SIG-M5 treated with dmso at 0.1 percent for 504 hours (cell line): Measurements from ENCODE around the gene PLCB1.

ENCODE experiments used
- DNase-seq: peaks from one replicate; lab custom pipeline; 2025; ENCODE audit not compliant: unreplicated experiment; lab: John Stamatoyannopoulos, UW

PLCB1 gene

DNA sequence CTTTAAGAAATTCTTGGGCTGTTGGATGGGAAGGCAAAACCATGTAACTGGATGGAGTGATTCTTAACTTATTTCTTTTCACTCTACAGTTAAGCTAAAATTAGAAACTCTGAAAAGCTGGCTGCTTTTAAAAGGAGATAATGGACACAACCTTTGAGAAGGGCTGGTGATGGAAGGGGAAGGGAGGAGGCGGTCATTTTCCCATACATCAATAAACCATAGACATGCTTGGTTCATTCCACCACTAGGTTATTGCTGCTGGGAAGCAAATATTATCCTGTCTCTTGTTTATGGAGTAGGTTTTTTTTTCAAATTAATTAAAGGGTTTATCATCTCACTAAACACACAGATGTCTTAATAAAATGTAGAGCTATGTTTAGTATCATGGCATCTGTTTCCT, 76.2 kb downstream of the PLCB1 start:
- DNase-seq, result no peak

DNA sequence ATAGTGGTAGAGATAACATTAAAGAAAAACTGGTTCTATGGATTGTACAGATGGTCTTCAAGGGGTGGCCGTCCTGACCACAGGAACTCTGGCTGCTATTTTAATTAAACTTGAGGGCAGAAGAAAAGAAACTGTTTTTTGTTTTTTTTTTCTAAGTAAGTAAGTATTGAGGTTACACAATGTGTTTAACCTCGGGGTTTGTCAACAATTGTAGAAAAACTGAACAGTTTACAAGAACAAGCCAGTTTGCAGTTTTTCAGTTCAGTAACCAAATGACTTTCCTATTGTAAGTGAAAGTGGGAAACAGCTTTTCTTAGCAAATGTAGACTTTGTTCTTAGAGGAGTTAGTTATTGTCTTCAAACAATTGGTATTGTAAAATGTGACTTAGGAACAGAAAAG, 77.0 kb downstream of the PLCB1 start:
- no peak for DNase-seq

DNA sequence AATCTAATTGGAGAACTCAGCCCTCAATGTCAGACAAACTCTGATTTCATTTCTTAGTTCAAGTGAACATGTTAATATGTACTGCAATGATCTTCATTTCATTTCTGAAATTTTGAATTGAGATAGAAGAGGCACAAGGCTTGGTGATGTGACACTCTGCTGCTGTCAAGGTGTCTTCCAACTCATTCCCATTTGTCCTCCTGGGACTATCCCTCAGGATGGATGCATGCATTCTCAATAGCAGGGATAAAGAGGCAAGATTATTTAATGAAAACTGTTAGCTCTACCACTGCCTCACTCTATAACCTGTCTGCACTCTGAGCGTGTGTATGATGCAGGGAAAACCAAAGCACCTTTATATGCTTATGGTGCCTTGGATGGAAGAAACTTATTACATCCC, 78.7 kb downstream of the PLCB1 start:
- DNase-seq, result no peak

DNA sequence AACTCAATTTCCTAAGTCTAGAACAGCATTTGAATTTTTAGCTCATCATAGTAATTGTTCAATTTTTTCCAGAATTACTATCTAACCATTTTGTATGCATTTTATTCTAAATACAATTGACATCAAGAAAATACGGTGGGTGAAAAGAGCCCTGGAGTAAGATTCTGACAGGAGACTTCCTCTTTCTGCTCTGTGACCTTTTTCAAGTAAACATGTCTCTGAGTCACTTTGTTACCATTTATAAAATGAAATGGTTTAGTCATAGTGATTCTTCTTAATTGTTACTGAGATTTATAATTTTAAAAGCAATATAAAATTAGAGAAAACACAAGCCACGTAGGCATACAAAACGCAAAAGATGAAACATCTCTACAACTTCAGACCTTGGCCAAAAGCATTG, 80.2 kb downstream of the PLCB1 start:
- DNase-seq, result no peak

DNA sequence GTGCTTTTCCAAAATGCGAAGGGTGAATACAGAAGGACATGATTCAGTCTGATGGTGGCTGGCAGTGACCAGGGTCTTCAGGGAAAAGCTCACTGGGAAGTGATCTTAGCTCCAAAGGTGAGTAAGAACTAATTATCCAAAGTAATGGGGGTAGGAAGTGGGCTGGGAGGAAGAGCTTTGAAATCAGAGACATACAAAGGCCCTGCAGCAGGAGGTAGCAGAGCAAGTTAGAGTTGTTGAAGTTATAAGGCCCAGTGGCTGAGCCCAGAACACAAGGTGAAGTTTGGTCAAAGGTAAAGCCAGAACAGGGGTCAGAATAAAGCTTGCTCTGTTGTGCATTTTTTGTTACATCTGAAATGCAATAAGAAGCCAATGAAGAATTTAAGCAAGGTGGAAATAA, 81.2 kb downstream of the PLCB1 start:
- no peak for DNase-seq

DNA sequence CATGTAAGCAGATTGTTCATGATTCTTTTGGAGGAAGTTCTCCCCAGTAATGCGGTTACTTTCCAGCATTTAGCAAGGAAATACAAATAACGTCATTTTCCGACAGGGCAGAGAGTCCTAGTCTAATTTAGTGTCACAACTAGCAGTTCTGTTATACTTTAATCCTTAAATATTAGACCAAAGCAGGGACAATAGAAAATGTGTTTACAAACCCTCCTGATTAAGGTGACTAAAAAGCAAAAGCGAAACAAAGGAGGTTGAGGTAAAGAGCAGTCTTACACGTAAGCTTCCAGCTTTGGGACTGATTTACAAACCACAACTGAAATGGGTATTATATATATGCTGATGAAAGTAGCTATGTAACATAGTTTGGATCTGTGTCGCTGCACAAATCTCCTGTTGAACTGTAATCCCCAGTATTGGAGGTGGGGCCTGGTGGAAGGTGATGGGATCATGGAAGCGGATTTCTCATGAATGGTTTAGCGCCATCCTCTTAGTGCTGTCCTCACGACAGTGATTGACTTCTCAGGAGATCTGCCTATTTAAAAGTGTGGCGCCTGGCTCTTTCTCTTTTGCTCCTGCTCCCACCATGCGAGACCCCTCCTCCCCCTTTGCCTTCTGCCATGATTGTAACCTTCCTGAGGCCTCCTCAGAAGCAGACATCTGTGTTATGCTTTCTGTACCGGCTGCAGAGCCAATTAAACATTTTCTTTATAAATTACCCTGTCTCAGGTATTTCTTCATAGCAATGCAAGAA, 81.9 kb downstream of the PLCB1 start:
- no peak for DNase-seq

DNA sequence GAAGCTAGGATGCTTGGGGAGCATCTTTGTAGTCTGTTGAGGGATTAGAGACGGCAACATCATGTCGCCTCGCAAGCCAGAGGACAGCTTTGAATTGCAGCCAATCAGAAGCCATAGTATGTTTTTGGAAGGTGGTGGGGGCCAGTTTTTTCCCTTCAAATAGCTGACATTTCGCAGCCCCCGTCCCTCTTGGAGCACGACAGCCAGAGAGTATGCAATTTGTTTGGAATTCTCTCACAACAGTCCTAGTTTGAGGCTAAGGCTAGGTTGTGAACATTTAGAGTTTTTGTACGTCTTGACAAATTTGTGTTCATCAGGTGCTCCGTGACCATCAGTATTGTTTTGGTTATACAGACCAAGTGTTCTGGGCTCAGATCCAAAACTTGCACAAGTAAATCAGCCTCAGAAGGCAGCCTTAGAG, 83.3 kb downstream of the PLCB1 start:
- no peak for DNase-seq

DNA sequence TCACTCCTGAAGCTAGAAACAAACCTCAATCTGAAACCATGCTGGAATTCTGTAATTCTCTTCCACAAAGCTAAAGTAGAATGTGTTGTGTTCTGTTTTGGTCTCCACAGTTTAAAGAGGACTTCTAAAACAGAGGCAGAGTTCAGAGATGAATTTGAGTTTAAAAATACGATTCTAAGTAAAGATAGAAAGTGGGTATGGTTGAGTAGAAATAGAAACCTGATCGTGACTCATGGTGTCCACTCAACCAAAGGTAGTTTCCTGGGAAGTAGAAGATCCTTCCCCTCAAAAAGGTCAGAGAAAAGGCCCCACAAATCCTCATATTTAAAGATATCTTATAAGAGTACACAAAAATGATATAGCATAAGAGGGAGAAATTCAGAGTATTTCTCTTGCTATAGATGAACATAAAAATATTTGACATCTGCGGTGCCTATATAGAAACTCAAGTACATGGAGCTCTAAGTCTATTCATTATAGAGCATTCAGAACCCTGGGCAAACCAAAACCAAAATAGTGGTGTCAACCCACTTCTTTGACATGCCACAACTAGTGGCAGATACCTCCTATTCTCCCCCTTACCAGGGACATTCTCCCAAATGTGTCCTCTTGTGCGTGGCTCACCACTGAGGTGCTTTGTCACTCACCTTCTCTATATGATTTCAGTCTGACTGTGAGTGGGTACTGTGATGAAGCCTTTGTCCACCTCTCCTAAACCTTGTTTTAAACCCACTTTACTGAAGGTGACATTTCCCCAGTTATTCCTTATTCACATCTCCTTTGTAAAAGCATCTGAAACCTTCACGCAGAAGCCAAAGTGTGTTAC, 84.5 kb downstream of the PLCB1 start:
- no peak for DNase-seq

DNA sequence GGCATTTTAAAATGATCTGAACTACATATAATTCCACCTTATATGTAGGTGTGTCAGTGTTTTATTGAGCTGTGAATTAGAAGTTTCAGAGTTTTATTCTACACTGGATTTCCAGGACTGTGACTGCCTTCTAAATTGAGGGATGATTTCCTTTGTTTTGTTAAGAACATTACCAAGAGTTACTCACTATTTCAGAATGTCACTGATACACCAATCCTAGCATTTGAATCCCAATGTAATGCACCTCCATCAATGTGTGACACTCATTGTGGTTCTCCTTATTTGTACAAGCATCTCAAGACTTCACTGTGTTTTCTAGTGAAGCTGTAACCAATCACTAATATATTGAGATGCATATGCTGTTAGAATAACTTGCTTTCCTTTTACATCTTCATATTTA, 86.8 kb downstream of the PLCB1 start:
- no peak for DNase-seq

DNA sequence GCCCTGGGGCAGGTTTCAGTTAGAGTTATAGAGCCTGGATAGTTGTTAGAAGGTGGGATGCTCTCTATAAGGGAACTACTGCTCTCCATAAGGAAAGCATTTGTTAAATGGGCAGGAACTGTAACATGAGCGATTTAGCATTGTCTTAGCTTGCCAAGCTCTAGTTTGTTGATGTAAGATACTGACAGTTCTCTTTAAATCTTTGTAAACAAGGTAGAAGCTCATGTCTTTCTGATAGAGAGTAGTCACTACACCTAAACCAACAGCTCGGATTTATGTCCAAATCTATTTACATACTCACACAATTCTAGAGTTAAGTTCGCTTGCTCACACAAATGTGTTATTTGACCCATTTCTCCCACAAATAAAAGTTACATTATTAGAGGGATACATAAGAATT, 87.3 kb downstream of the PLCB1 start:
- DNase-seq, result no peak

DNA sequence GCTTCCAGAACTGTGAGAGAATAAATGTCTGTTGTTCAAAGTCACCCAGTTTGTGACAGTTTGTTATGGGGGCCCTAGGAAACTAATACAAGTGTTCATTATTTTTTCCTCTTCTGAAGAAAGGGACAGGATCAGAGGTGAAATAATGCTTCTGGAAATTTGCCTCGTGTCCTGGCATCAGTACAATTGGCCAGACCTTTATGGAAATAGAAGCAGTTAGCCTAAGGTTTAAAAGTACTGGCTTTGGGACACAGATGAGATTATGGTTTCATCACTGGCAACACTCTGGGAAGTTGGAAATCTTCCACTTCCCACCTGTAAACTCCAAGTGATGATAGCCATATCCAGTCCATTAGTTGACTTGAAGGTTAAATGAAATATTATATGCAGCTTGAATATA, 88.7 kb downstream of the PLCB1 start:
- no peak for DNase-seq

DNA sequence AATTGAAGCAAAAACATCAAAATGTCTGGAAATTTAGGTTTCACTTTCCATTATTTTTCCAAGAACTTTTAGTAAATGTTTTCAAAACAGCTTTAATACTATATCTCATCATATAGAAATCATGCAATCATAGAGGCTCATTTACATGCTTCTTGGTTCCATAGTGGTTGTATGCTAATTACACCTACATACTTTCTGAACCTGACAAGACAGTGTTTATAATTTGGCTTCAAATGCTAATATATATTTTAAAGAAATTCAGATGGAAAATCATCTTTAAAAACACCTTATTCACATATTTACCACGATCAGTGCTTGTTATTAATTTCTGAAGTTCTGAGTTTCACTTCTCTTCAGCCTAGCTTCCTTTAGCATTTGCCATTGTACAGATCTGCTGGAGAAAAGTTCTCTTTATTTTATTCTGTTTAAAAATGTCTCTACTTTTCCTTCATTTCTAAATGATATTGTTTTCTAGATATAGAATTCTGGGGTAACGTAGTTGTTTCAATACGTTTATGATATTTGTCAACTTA, 89.9 kb downstream of the PLCB1 start:
- no peak for DNase-seq

DNA sequence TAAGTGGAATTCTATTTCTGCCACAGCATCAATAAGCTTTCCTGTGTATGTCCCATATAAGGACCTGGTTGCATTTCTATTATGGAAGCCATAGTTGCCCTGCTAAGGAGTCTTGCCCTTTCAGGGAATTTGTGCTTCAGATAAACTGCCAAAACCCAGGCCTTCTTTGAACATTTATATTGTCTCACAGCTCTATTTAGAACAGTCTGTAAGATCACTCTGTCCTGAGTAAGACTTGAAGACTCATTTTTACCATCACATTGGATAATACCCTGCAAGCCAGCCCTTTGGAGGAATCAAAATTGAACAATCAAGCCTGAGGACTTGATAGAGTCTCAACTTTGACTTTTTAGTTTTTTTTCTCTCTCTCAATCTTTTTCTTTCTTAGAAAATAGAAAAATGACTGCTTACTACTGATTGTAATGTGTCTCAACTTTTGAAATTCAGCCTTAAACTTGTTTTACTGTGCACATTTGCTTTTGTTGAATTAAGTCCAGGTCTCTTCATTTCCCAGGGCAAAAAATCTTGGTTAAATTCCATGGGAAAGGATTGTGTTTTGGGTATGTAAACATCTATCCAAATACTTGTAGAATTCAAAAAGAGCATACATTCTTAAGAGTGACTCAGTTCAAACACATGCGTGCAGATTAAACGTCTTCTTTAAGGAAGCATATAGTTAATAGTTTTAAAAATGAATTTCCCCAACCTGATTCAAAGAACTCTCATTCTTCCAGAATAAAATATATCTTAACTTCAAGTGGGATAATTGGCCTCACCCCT, 91.2 kb downstream of the PLCB1 start:
- no peak for DNase-seq

DNA sequence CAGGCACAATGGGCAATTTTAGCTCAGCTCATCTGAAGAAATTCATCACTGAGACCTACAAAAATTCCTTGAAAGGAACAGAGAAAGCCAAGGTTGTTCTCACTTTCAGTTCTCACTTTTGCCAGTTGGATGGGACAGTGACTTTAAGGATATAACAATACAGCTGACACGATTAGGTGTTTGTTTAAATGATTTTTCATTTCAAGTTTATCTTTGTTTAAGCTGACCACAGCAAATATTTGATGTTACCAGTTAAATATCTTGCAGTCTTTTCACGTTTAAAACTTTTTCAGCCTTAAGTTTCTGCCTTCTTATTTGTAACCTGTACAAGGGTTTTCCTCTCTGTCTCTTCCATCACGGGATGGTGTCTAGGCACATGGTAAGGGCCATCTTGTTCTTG, 93.6 kb downstream of the PLCB1 start:
- DNase-seq, result no peak

DNA sequence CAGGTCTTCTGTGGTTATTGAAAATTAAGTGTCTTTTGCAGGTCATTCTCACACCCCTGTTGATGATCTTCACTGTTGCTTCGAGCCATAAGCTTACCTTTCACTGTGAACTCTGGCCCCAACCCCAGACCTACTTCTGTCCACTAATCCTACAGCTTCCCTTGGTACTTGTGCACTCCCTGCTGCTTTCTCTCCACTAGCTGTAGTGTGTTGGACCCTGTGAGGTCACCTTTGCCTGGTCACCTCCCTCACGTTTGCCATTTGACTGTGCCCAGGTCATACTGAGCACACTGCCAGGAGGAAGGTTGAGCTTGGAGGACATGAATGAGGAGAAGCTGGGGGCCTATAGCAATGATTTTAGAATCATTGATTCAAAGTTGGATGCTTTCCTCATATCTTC, 94.0 kb downstream of the PLCB1 start:
- DNase-seq, result no peak

DNA sequence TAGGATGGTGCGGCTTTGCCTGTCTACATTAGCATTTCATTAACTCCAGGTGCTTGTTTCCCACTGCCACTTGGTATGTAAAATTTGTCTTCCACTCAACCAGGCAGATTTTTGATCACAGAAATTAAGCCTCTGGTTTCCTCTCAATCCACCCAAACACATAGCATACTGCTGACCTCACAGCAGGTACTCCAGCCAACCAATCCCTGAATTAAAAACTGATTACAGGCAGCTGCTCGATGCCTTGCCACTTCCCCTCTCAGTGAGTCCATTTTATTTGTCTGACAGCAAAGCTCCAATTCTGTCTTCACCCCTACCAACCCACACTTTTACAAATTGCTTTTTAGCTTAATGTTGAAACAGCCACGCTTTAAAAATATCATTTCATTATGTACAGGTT, 95.2 kb downstream of the PLCB1 start:
- no peak for DNase-seq

DNA sequence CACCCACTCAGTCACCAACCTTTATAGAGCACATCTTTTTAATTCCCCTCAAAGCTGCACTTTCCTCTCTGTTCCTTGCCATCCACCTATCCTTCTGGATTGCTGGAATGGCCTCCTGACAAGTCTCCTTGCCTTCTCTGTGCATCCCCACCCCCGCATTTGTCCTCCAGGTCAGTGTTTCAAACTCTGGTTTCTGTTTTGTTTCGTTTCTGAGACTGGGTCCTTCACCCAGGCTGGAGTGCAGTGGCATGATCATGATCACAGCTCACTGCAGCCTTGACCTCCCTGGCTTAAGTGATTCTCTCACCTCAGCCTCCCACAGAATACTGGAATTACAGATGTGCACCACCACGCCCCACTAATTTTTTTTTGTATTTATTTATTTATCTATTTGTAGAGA, 96.2 kb downstream of the PLCB1 start:
- DNase-seq, result no peak

DNA sequence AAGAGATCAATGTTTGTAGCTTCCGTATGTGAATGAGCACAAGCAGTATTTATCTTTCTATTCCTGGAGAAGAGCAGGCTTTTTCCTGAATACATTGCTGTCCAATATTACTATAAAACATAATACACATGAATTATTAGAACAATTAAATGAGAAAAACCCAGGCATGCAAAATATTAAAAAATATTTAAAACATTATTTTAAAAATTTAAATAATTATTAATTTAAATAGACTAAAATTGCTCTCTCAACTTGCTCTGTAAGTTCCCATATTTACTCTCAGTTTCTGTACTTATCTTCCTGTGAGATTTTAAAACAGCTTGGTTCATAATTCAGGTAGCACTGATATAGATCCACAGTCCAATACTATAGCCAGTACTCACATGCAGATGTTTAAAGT, 97.0 kb downstream of the PLCB1 start:
- no peak for DNase-seq

DNA sequence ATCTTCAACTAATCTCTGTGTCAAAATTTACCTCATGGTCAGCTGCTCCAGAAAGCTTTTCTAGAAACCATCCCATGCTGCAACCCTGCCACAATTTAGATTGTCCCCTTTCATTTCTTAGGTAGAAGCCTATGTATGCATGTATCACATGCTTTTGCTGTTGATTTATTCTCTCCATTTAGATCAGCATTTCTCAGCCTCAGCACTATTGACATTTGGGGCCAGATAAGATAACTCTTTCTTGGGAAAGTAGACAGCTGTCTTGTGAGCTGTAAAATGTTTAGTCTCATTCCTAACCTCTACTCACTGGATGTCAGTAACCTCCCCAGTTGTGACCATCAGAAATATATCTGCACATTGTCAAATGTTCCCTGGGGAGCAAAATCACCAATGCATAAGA, 99.0 kb downstream of the PLCB1 start:
- no peak for DNase-seq

DNA sequence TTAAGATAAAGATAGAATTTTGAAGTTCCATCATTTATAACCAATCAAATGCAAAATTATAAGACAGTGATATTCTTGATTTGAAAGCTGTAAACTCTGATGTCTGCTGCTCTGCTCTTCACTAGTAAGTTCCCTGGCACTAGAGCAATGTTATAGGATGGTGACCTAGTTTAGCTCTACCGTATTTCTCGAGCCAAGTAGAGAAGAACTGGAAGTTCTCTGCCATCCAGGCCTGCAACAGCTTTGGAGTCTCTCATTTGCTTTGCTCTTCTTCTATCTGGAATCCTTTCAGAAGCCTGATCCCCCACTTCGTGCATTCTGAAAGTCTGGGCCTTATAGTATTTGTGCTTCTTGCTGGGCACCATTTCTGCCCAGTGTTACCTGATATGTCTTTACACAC, 100.3 kb downstream of the PLCB1 start:
- no peak for DNase-seq

DNA sequence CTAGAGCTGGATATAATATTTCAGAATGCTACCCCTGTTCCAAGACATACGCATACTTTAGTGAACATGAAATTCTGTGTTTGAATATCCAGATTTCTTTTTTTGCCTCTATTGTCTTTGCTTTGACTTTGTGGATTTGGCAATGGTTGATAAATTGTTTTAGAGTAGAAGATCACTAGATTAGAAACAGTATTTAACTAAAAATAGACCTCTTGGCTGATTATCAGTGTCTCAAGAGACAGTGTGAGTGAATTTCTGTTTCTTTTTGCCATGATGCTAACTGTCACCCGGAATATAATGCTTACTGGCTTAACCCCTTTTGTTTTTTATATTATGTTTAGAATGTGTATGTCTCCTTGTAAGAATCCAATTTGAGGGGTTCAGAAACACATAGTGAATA, 102.5 kb downstream of the PLCB1 start:
- no peak for DNase-seq

DNA sequence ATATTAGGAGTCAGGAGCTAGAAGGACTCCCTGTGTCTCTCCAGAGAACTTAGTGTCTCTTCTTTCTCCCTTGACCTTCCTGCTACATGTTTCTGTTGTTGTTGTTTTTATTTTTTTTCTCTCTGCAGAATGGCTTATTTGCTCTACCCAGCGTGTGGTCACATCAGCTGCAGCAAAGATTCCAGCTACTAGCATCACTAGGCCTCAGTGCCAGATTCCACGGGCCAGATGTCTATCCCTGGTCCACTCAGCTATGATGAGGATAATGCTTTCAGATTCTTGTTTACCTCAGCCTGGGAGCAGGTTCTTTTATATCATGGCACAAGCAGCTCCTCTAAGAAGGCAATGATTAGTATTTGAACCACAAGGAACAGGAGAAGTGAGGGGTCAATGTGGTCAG, 110.0 kb downstream of the PLCB1 start:
- no peak for DNase-seq
